GM21786 (cell line): ENCODE results near the gene TMEM33.
"Not testable (repeated sequence)": the region's sequence is repeated elsewhere in the genome, so short reads cannot be mapped to it uniquely, and the experiment has no call there.

Experiments used
- ATAC-seq: cut with Tn5 transposase; IDR thresholded peaks from one replicate; pipeline ENCODE4 v1.9.1; 2021; ENCODE audit not compliant: unreplicated experiment

Gene TMEM33

GRCh38 chr4:41934901-41935651 lies at the start of gene TMEM33:
Gene TMEM33 (plus strand): TSS chr4:41935429. CDS start chr4:41935485, 56 bp downstream.
- ATAC-seq = peak; percentile 98

GRCh38 chr4:41885456-41885855 lies 49.8 kb upstream of the TMEM33 start:
- ATAC-seq = no peak

- ATAC-seq = no peak
Observed at GRCh38 chr4:41887277-41887676, 48.0 kb upstream of the TMEM33 start.

GRCh38 chr4:41887821-41888686 lies 47.2 kb upstream of the TMEM33 start:
- no peak for ATAC-seq

GRCh38 chr4:41888687-41889074 lies 46.5 kb upstream of the TMEM33 start:
- no peak for ATAC-seq

GRCh38 chr4:41889317-41889716 lies 45.9 kb upstream of the TMEM33 start:
- no peak for ATAC-seq

GRCh38 chr4:41890085-41890484 lies 45.1 kb upstream of the TMEM33 start:
- no peak for ATAC-seq

GRCh38 chr4:41896648-41897047 lies 38.6 kb upstream of the TMEM33 start:
- no peak for ATAC-seq

- no peak for ATAC-seq
Observed at GRCh38 chr4:41897698-41898097, 37.5 kb upstream of the TMEM33 start.

GRCh38 chr4:41909136-41909535 lies 26.1 kb upstream of the TMEM33 start:
- ATAC-seq = not testable (repeated sequence)

GRCh38 chr4:41912546-41912945 lies 22.7 kb upstream of the TMEM33 start:
- ATAC-seq = no peak

GRCh38 chr4:41913509-41913908 lies 21.7 kb upstream of the TMEM33 start:
- no peak for ATAC-seq

GRCh38 chr4:41918278-41918677 lies 17.0 kb upstream of the TMEM33 start:
- ATAC-seq = no peak

GRCh38 chr4:41920416-41920815 lies 14.8 kb upstream of the TMEM33 start:
- ATAC-seq = not testable (repeated sequence)

GRCh38 chr4:41921476-41921875 lies 13.8 kb upstream of the TMEM33 start:
- no peak for ATAC-seq

GRCh38 chr4:41927796-41928499 lies 7.3 kb upstream of the TMEM33 start:
- ATAC-seq = no peak

GRCh38 chr4:41930139-41930831 lies 4.9 kb upstream of the TMEM33 start:
- ATAC-seq = no peak

- no peak for ATAC-seq
Observed at GRCh38 chr4:41932988-41933387, 2.2 kb upstream of the TMEM33 start.

- no peak for ATAC-seq
Observed at GRCh38 chr4:41933997-41934503, 1.2 kb upstream of the TMEM33 start.

- no peak for ATAC-seq
Observed at GRCh38 chr4:41934514-41934900, 722 bp upstream of the TMEM33 start.

GRCh38 chr4:41935652-41936021 lies 408 bp downstream of the TMEM33 start:
- peak; percentile 3 for ATAC-seq
